HCEC 1CT (cell line): ENCODE measurements around the gene XYLT1.
"Not testable (repeated sequence)": the region's sequence is repeated elsewhere in the genome, so short reads cannot be mapped to it uniquely, and the experiment has no call there.

Experiments
- DNase-seq: peaks from one replicate; pipeline ENCODE4 v3.0.0-alpha.2; 2017

XYLT1 gene

DNA sequence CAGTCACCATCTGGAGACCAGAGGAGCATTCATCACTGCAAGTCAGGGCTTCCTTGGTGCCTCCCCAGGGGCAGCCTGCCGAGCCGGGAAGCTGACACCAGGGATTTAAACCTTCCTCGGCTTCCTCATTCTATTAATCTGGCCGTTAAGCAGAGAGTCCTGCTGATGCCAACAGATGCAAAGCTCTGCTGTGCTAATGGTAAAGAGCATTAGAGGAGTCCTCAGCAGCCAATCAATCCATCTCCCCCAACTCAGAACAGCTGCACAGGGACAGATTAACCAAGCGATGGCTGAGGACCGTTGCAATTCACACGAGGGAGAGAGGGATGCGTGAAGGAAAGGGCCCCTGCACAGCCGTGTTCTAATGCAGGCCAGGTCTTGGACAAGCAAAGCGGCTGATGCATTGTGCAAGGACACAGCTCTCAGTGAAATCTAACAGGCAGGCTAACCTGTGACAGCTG, 116.6 kb downstream of the XYLT1 start:
- DNase-seq = no peak

DNA sequence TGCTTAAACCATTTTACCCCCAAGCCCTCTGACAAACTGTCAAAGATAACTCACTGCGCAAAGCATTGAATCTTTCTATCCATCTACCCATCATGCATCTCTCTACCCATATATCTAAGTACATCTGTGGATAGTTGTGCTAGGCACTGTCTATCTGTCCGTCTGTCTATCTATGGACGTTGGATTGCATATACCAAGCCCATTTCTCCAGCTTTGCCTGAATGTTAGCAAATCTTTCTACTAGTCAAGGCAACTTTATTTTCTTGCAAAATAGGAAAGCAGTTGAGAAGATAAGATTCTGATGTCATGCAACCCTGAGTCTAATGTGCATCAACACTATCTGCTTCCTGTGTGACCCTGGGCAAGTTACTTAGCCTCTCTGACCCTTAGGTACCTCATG, 117.2 kb downstream of the XYLT1 start:
- DNase-seq = no peak

DNA sequence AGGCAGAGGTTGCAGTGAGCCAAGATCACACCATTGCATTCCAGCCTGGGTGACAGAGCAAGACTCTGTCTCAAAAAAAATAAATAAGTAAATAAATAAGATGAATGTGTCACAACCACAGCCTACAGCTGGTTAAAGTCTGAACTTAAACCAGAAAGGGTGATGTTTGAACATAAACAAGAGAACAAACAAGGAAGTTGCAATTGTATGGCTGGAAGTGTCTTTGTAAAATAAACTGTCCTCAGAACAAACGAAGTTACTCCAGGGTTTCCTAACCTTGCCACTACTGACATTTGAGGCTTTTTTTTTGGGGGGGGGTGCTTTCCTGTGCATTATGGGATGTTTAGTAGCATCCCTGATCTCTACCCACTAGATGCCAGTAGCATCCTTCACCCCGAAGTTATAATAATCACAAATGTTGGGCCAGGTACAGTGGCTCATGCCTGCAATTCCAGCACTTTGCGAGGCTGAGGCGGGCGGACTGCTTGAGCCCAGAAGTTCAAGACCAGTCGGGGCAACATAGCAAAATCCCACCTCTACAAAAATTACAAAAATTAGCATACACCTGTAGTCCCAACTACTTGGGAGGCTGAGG, 119.2 kb downstream of the XYLT1 start:
- DNase-seq = peak; percentile 17

DNA sequence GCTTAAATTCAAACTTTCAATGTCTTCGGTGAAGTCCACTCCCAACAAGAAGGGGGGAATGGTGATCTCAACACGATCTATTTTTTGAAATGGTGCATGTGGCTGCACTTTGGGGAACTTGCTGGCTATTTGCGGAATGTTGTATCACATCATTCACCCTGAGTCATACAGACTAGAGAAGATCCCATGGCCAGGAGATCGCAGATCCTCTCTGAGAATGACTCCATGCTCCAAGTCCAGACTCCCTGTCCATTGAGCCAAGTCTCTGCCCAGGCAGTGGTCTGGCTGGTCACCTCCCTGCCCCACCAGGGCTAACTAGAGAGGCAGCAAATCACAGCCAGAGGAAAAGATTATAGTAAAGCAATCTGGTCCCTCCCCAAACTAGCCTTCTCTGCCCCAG, 120.6 kb downstream of the XYLT1 start:
- peak; percentile 11 for DNase-seq

DNA sequence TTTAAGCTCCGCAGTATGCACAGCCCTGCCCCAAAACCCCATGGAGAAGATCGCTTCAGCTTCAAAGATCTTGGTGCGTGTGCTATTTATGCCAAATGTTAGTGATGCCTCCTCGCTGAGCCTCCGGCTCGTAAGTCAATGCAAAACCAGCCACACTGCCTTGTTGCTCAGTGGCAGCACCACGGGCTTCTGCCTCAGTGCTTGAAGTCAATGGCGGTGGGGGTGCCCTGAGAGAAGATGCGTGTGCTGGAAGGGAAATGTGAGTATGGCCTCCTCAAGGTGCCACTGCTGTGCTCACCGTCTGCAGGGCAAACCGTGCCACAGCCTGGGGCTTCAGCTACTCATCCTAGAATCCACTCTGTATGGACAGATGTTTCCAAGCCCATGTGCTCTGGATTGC, 121.9 kb downstream of the XYLT1 start:
- no peak for DNase-seq

DNA sequence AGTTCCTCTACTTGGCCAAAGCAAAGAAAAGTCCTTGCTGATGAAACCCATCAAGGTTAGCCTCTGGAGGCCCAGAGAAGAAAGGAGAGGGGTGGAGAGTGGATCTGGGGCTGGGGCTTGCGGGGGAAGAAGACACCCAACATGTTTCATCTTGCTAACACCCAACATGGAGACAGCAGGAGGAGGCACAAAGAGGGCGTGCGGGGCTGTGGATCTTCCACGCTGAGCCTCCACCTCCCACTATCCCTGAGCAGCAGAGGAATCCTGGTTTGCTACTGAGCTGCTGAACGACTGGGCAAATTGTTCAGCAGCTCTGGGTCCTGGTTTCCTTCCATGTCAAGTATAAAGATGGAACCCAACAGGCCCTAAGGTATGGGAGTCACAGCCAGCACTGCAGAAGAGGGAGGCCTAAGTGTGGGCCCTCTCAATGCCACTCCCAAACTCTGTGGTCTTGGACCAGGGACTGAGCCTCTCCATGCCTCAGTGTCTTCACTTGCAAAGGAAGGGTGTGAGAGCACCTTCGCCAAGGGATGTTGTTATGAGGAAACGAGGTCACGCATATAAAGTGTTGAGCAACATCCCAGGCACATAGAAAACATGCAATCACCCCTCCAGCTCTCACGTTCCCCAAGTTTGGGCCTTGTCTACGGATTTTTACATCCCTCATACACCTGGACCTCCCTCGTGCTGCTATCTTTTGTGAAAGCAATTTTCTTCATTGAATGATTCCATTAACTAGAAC, 122.5 kb downstream of the XYLT1 start:
- no peak for DNase-seq

DNA sequence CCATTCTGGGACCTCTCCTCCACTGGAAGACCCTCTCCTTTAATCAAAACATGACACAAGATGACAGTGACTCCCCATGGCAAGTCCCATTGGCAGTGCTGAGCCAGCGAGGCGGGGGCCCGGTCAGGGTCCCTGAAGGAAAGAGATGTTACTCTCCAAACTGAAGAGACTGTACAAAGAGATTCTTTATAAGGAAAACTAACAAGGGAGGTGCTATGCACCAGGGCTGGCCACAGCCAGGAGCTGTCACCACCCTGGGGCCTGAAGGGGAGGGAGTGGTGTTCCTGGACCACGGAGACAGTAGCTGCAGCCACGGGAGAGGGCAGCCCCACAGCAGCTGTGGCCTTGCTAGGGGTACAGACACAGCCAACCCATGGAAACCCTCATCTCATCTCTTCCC, 123.1 kb downstream of the XYLT1 start:
- no peak for DNase-seq

DNA sequence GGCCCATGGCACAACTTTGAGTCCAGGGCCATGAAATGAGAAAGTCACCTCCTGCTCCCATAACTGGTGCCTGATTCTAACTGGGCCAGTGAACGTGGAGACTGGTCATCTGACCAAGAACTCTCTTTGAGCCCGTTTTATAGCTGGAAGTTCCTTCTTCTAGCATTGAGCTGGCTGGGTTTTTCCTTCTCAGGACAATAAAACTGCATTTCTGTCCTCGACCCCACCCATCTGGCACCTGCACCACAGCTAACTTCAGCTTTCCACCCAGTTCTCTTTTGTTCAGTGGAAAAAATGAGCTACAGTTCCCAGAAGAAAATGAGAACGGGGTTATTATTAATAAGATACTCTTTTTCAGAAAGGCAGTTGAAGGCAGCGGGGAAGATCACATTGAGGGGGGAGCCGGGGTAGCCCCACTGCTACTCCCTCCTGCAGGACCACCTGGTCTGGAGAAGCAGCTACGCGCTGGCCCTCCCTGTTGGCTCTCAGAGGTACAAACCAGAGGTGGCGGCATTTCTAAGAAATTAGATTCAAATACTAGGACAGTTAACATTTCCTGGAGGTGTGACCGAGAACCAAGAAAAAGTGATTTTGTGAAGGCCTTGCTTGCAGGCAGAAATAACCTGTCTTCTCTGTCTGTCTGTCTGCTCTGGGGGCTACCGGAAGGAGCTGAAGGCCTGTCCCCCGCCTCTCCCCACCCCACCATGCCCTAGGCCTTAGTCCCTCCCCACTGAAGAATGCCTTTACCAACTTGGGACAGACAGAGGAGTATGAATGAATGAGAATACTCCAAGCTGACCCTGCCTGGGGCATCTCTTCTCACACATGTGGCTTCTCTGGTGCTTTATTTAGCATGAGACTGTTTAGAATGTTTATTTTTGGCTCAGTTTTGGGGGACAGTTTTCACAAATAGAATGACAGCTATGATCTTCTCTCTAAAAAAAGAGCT, 123.9 kb downstream of the XYLT1 start:
- DNase-seq = no peak

DNA sequence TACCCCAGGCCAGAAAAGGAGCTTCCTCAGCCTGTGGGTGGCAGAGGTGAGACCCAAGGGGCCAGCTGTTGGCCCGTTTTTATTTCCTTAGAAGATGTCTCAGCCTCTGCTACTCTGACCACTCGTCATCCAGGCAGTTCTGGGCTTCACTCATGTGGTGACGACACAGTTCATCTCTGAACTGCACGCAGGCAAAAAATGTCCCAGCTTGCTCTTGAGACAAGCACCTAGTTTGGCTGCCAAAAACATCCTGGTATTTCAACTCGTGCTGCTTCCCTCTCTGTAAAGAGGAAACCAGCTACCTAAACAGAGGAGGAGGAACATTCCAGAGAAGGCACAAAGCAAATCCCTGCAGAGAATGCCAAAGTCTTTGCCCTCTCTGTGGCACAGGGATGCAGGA, 125.7 kb downstream of the XYLT1 start:
- DNase-seq = no peak

DNA sequence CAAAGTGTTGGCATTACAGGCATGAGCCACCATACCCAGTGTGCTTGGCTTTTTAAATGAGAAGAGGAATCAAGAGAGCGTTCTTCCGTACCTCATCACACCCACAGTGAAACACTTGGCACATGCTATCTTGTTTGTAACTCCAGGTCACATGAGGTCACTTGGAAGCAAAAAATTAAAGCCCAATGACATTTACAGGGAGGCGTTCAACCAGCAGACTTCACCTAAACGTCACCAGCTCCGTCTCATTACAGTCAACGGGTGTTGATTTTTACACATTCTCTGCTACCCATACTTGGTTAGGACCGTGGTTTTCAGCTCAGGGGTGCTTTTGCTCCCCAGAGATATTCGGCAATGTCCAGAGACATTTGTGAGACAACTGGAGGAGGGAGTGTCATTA, 127.0 kb downstream of the XYLT1 start:
- DNase-seq = no peak

DNA sequence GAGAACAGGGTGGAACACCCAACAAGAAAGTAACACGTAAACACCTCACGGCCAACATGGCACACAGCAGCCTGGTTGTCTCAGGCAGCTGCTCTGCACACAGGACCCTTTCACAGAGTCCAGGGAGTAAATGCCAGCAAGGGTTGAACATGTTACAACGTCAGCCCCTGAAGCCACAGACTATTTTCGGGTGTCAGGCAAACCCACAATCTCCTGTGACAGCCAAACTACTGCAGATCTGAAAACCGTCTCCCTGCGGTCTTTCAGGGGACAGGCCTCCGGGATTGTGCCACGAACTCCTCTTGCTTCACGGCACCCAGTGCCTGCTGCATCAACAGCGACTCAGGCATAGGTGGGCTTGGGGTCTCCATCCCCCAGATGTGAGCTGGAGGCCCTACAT, 127.7 kb downstream of the XYLT1 start:
- no peak for DNase-seq

DNA sequence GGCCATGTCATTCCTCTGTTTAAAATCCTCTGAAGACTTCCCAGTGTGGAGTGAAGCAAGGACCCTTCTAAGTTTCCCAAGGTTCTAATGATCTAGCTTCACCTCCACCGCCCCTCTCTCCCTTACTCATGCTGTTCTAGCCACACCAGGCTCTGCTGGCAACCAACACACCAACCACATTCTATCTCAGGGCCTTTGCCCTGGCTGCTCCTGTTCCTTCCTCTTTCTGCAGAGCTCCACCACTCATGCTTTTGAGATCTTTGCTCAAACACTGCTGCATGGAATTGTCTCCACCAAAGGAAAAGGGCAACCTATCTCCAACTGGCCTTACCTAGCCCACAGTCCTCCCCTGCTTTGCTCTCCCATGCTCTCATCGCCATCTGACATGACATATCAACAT, 128.7 kb downstream of the XYLT1 start:
- no peak for DNase-seq

DNA sequence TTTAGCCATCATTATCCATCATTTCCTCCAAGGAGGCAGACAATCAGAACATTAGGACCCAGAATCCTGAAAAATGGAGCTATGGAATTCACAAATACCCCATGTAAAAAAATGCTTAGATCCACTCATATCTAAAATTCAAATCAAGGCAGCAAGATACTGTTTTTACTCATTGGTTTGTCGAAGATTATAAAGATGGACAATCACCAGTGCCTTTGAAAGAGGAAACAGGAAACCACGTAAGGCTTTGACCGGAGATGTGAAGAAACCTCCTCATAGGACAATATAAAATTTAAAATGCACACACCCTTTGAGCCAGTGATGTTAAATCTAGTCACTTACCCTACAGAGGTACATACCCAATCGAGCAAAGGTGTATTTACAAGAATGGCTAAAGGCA, 130.0 kb downstream of the XYLT1 start:
- DNase-seq = no peak

DNA sequence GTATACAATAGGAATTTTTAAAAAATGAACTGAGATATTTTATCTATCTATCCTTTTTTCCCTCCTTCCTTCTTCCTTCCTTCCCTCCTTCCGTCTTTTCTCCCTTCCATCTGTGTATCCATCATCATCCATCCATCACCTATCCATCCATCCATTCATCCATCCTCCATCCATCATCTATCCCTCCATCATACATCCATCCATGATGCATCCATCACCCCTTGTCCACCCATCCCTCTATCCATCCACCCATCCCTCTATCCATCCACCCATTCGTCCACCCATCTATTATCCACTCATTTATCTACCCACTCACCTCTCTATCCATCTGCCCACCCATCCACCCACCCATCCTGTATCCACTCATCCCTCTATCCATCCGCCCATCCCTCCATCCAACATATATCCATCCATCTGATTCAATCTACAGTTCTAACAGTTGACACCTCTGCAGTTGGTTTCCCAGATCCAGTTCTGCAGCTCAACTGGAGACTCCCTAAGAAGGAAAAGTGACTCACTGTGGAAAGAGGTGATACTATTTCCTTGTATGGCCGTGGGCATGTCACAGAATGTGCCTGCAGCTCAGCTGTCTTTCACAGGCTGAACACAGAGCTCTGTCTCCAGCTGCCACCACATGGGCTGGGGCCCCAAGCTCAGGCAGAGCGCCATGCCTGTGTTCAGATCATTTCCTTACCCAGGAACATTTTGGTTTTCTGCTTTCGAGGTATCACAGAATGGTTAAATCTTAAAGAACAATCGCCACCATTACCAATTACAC, 130.8 kb downstream of the XYLT1 start:
- peak; percentile 1 for DNase-seq

DNA sequence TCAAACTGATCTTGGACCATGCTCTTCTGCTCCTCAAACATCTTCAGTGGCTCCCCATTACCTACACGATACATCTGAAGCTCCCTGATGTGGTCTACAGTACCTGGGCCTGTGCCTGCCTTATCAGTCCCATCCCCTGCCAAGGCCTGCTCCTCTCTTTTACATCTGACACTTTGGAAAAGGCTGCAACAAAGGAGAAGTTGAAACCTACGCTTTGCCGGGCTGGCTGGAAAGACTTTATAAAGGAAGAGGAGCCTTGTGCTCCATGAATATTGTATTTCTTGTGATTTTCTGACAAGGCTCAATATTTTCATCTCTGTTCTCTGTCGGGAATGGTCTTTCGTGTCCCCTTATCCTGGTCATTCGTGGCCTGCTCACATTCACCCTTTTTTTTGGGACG, 132.5 kb downstream of the XYLT1 start:
- no peak for DNase-seq

DNA sequence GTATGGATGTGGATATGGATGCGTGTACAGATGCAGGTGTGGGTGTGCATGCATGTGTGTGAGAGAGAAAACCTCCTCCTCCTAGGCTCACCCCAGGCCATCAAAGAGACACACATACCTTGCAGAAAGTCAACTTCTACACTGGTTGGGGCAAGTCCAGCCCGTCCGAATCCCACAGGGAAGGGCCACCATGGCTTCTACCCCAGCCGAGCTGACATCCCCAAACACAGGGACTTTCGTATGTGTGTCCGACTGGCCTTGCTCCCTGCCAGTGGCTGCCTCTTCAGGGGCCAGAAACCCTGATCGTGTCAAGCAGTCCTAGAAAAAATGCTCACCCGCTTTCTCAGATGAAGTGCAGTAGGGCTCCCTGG, 134.2 kb downstream of the XYLT1 start:
- DNase-seq = no peak

DNA sequence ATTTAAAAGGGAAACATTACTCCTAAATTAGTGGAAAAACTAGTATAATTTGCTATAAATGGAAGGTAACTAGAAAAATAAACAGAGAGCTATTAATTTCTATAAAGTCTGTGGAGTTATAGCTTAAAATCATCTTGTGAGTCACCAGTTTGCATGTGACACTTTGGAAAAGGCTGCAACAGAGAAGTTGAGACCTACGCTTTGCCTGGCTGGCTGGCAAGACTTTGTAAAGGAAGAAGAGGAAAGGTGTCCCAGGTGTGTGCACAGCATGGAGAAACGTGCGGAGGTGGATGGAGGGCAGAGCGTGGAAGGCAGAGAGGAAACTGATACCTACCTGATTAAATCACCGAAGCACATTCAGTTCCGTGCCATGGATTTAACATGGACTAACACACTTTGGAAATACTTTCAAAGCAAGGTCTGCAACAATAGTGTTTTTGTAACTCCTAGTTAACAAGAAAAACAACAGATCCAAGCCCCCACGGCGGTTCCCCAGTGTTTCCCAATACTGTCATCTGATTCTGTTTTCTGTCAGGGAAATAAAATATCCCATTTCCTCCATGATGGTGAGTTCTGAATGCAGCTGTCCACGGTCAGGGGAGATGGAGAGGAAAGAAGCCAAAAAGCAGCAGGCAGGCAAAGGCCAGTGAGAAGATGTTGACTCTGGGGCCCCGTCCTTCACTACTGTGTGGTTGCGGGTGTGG, 134.8 kb downstream of the XYLT1 start:
- no peak for DNase-seq

DNA sequence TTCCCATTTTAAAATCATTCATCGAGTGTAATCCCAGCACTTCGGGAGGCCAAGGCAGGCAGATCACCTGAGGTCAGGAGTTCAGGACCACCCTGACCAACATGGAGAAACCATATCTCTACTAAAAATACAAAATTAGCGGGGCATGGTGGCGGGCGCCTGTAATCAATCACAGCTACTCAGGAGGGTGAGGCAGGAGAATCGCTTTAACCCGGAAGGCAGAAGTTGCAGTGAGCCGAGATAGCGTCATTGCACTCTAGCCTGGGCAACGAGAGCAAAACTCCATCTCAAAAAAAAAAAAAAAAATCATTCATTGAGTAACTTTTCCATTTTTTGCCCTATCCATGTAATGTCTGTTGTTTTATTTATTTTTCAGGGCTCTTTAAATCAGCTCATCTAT, 135.4 kb downstream of the XYLT1 start:
- not testable (repeated sequence) for DNase-seq

DNA sequence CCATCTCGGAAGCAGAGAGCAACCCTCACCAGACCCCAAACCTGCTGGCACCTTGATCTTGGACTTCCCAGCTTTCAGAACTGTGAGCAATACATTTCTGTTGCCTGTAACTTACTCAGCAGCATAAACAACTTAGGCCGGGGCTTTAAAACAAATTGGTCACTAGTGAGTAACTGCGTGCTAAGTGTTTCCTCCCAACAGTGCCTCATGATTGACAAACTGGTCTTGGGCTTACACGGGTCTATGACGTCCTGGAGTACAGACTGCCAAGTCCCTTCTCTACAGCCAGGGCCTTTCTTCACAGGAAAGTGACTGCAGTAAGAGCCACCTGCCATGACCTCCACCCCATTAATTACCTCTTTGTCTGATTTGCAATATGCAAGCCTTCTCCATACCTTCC, 136.7 kb downstream of the XYLT1 start:
- peak; percentile 79 for DNase-seq

DNA sequence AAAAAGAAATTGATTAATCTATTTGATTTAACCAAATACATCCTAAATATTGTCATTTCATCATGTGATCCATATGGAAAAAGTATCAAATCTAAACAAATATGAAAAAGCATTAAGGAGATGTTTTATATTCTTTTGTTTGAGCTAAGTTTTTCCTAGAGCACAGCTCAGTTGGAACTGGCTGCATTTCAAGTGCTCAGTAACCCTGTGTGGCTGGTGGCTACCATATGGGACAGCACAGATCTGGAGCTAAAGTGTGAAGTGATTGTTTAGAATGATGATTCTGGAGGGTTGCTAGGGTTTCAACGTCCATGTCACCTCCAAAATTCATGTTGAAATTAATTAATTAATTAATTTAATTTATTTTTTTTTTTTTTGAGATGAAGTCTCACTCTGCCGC, 137.5 kb downstream of the XYLT1 start:
- DNase-seq = no peak

DNA sequence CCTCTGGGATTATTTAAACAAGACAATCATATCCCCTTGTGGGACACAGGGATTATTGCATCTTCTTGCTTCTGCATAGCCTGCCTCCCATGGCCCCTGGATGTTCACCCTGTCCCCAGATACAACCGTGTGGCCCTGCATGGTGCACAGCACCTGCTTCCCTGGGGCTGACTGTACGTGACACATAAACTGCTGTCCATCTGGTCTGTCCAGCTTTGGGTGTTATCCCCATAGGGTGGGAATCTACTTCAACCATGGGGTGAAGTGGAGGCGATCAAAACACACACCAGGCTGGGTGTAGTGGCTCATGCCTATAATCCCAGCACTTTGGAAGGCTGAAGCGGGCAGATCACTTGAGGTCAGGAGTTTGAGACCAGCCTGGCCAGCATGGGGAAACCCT, 138.8 kb downstream of the XYLT1 start:
- no peak for DNase-seq

DNA sequence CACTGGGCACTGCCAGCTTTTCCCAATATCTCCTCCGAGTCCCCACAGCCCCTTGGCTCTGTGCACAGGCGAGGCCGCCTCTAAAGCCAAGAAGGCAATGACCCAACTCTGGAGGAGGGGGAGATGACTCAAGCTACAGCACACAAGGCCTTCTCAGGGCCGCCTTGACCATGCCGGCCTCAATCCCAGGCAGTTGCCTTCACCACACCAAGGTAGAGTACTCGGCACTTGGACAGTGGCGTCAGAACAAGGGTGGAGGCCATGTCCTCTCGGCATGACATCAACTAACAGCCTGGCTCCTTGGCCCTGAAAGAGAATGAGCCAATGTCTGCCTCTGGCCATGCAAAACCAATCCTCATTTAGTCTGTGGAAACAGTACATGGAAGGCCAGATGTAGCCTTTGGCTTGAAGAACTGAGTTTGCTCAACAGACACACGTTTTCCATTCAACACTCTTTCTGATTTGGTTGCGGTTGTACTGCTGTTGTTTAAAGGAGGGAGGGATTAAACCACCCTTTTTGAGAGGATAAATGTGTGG, 139.6 kb downstream of the XYLT1 start:
- DNase-seq = no peak
